MM.1S (cell line): Measurements from ENCODE around the gene CCDC127.

Source experiments
- DNase-seq: peaks from one replicate; pipeline ENCODE4 v3.0.0-alpha.2; 2015
- H2AFZ ChIP-seq: fragments of 300-600 bp; sonication (generic); 2 replicates; pipeline ENCODE4 v1.6.0; 2016; ENCODE audit warnings: antibody characterized with exemption, low read length
- H3F3A ChIP-seq: fragments of 300-600 bp; sonication (generic); 2 replicates; pipeline ENCODE4 v1.6.1; 2016; ENCODE audit warnings: mild to moderate bottlenecking, antibody characterized with exemption, low read length, moderate library complexity, mixed read lengths; ENCODE audit not compliant: insufficient read depth
- H3K27ac ChIP-seq: fragments of 300-600 bp; sonication (generic); 2 replicates; pipeline ENCODE4 v1.5.1; 2016; ENCODE audit warnings: mild to moderate bottlenecking, low read length
- H3K27me3 ChIP-seq: fragments of 300-600 bp; sonication (generic); replicated peaks from 2 replicates; pipeline ENCODE4 v1.6.0; 2016; ENCODE audit warnings: low read length; ENCODE audit not compliant: insufficient read depth
- H3K36me3 ChIP-seq: fragments of 300-600 bp; sonication (generic); replicated peaks from 2 replicates; pipeline ENCODE4 v1.6.1; 2016; ENCODE audit warnings: mild to moderate bottlenecking, low read length, mixed read lengths; ENCODE audit not compliant: insufficient read depth
- H3K4me1 ChIP-seq: fragments of 300-600 bp; sonication (generic); 2 replicates; pipeline ENCODE4 v1.6.1; 2016; ENCODE audit warnings: low read length, mixed read lengths
- H3K4me2 ChIP-seq: fragments of 300-600 bp; sonication (generic); 2 replicates; pipeline ENCODE4 v1.6.0; 2016; ENCODE audit warnings: low read depth, low read length
- H3K4me3 ChIP-seq: fragments of 300-600 bp; sonication (generic); 2 replicates; pipeline ENCODE4 v1.5.1; 2016; ENCODE audit warnings: low read length, mixed read lengths
- H3K79me2 ChIP-seq: fragments of 300-600 bp; sonication (generic); 2 replicates; pipeline ENCODE4 v1.6.1; 2016; ENCODE audit warnings: mixed run types, low read length, mixed read lengths
- H3K9ac ChIP-seq: fragments of 300-600 bp; sonication (generic); 2 replicates; pipeline ENCODE4 v1.6.1; 2016; ENCODE audit warnings: low read length, mixed read lengths
- H3K9me2 ChIP-seq: fragments of 300-600 bp; sonication (generic); replicated peaks from 2 replicates; pipeline ENCODE4 v1.6.1; 2016; ENCODE audit warnings: mild to moderate bottlenecking, low read length, mixed read lengths; ENCODE audit not compliant: insufficient read depth
- H3K9me3 ChIP-seq: fragments of 300-600 bp; sonication (generic); replicated peaks from 2 replicates; pipeline ENCODE4 v1.6.1; 2016; ENCODE audit warnings: mild to moderate bottlenecking, low read length, mixed read lengths; ENCODE audit not compliant: insufficient read depth
- H4K20me1 ChIP-seq: fragments of 300-600 bp; sonication (generic); 2 replicates; pipeline ENCODE4 v1.6.1; 2016; ENCODE audit warnings: mild to moderate bottlenecking, low read length, moderate library complexity, mixed read lengths; ENCODE audit not compliant: insufficient read depth
- EZH2 ChIP-seq: fragments of 300-600 bp; sonication (generic); optimal IDR thresholded peaks from 2 replicates; pipeline ENCODE3; 2017; ENCODE audit warnings: low read depth, mild to moderate bottlenecking, antibody characterized with exemption, low read length, mixed read lengths
- EZH2phosphoT487 ChIP-seq: fragments of 300-600 bp; sonication (generic); IDR thresholded peaks from 2 replicates; pipeline ENCODE4 v1.6.1; 2018; ENCODE audit warnings: antibody characterized with exemption, low read length
- TF ChIP-seq, protein P1 (sequence below): fragments of 300-600 bp; sonication (generic); IDR thresholded peaks from 2 replicates; pipeline ENCODE4 v1.5.1; 2016; ENCODE audit warnings: antibody characterized with exemption, low read length, mixed read lengths

CCDC127 gene

DNA sequence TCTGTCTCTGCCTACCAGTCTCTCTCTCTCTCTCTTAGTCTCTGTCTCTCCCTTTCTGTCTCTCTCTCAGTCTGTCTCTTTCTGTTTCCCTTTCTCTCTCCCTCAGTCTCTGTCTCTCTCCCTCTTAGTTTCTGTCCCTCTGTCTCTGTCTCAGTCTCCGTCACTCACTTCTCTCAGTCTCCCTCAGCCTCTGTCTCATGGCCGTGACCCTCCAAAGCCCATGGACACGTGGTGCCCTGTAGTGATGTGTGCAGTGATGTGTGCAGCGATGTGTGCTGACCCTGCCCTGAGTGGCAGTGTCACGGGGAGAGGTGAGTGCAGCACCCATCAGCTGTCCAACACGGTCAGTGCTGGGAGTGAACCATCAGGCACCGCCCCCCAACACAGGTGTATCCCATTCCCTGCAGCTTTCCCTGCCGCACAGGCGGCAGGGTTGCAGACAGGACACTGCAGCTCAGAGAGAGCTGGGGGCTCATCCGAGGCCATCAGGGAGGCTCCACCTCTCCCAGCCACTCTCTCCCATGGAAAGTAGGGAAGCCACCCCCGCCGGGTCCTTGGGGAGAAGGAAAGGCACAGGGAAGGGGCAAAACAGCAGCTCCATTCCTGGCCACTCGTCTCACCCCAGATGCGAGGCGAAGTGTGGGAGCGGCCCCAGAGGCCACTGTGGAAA lies 27.5 kb downstream of the CCDC127 start:
- Histone ChIP-seq H2AFZ (peak overlapping the region; percentile 56; the same call in 1 of the 2 replicates), H3K27me3 (no peaks in the 10 kb centered on the region), H3K36me3 (no peaks in the 10 kb centered on the region; the same call in 1 of the 2 replicates), H4K20me1 (no peaks in the 10 kb centered on the region), H3K9me3 (no peaks in the 10 kb centered on the region), H3K4me3 (peak overlapping the region; percentile 66), H3F3A (peaks cover 19% of the 10 kb centered on the region), H3K4me2 (peak overlapping the region; percentile 100), H3K4me1 (peaks cover 43% of the 10 kb centered on the region), H3K9ac (peak overlapping the region; percentile 91), H3K9me2 (no peaks in the 10 kb centered on the region), H3K27ac (peak overlapping the region; percentile 98), H3K79me2 (peaks cover 44% of the 10 kb centered on the region)
- no peak for TF ChIP-seq EZH2
- TF ChIP-seq, protein P1, sequence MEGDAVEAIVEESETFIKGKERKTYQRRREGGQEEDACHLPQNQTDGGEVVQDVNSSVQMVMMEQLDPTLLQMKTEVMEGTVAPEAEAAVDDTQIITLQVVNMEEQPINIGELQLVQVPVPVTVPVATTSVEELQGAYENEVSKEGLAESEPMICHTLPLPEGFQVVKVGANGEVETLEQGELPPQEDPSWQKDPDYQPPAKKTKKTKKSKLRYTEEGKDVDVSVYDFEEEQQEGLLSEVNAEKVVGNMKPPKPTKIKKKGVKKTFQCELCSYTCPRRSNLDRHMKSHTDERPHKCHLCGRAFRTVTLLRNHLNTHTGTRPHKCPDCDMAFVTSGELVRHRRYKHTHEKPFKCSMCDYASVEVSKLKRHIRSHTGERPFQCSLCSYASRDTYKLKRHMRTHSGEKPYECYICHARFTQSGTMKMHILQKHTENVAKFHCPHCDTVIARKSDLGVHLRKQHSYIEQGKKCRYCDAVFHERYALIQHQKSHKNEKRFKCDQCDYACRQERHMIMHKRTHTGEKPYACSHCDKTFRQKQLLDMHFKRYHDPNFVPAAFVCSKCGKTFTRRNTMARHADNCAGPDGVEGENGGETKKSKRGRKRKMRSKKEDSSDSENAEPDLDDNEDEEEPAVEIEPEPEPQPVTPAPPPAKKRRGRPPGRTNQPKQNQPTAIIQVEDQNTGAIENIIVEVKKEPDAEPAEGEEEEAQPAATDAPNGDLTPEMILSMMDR: no peak
- no peak for TF ChIP-seq EZH2phosphoT487
- peak; percentile 63 for DNase-seq

GRCh38 chr5:189976-190365 lies 28.0 kb downstream of the CCDC127 start:
- Histone ChIP-seq H2AFZ (peak overlapping the region; percentile 56; the same call in 1 of the 2 replicates), H3K79me2 (peaks cover 44% of the 10 kb centered on the region), H3K27ac (peak overlapping the region; percentile 98), H3K27me3 (no peaks in the 10 kb centered on the region), H3K9me3 (no peaks in the 10 kb centered on the region), H3K4me3 (peak overlapping the region; percentile 66), H3K9me2 (no peaks in the 10 kb centered on the region), H3F3A (peaks cover 19% of the 10 kb centered on the region), H3K4me1 (peaks cover 43% of the 10 kb centered on the region), H3K4me2 (peak overlapping the region; percentile 100), H3K9ac (peak overlapping the region; percentile 91), H3K36me3 (no peaks in the 10 kb centered on the region; the same call in 1 of the 2 replicates), H4K20me1 (no peaks in the 10 kb centered on the region)
- no peak for TF ChIP-seq EZH2phosphoT487
- no peak for TF ChIP-seq EZH2
- TF ChIP-seq, protein P1: no peak
- no peak for DNase-seq

- peaks cover 44% of the 10 kb centered on the region for H3K79me2 ChIP-seq
- H3K4me2 ChIP-seq: peak overlapping the region; percentile 100
- H3K9ac ChIP-seq: peak overlapping the region; percentile 91; the same call in 1 of the 2 replicates
- no peaks in the 10 kb centered on the region for H3K9me2 ChIP-seq
- peaks cover 19% of the 10 kb centered on the region for H3F3A ChIP-seq
- H3K36me3 ChIP-seq: no peaks in the 10 kb centered on the region; the same call in 1 of the 2 replicates
- no peaks in the 10 kb centered on the region for H3K27me3 ChIP-seq
- peaks cover 43% of the 10 kb centered on the region for H3K4me1 ChIP-seq
- H3K27ac ChIP-seq: peak overlapping the region; percentile 98
- H2AFZ ChIP-seq: no peak overlapping the region
- H3K9me3 ChIP-seq: no peaks in the 10 kb centered on the region
- no peak for TF ChIP-seq EZH2
- TF ChIP-seq, protein P1: no peak
- TF ChIP-seq EZH2phosphoT487: no peak
- no peak for DNase-seq
- no peaks in the 10 kb centered on the region for H4K20me1 ChIP-seq
- peak overlapping the region; percentile 66 for H3K4me3 ChIP-seq
Observed at GRCh38 chr5:189486-189885, 28.5 kb downstream of the CCDC127 start.
